DMS53 treated with DMSO at 0.1 percent for 48 hours (cell line): ENCODE data around the gene PFKFB2.
A peak's percentile ranks its signal among the peaks of the same experiment; 100 is the strongest.

Experiments
- DNase-seq: peaks from one replicate; lab custom pipeline; 2025; ENCODE audit not compliant: unreplicated experiment; lab: John Stamatoyannopoulos, UW

Gene PFKFB2

DNA sequence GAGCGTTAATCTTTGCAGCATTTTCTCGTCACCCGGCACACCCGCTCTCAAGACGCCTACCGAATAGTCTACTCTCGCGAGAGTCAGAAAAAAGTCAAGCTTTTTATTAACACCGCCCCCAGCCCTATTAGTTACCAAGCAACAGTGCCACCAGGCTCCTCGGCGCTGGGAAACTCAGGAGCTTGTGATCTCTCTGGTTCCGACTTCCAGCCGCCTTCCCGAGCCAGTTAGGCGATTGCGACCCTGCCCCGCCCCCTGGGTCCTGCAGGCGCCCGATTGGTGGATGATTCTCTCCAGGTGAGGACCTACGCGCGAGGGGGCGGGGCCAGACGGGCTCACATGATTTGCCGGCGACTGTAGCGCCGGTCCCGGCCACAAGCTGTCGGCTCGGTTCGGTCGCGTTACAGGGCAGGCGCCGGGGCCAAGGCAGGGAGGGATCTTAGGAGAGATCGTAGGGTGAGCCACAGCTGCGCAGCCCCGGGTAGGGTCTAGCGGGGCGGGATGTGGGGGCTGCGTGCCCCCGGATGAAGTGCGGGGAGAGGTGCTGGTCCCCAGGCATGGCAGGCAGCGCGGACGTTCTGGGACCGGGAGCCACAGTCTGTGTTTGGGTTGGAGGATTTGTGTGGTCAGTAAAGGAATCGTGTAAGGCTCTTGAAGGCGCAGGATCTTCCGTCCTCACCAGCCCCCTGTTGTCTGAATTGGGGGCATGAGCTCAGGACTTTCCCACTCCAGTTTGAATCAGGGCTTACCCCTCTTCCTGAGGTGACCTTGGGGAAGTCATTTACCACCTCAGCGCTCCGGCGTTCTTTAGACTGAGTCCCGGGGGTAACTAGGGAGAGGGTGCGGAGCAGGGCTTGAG is at the start of gene PFKFB2:
PFKFB2 (plus strand) TSS at position 365 of the 859 bp plus-strand sequence. CDS start 1,443 bp downstream, outside the sequence.
- DNase-seq: peak; percentile 100

DNA sequence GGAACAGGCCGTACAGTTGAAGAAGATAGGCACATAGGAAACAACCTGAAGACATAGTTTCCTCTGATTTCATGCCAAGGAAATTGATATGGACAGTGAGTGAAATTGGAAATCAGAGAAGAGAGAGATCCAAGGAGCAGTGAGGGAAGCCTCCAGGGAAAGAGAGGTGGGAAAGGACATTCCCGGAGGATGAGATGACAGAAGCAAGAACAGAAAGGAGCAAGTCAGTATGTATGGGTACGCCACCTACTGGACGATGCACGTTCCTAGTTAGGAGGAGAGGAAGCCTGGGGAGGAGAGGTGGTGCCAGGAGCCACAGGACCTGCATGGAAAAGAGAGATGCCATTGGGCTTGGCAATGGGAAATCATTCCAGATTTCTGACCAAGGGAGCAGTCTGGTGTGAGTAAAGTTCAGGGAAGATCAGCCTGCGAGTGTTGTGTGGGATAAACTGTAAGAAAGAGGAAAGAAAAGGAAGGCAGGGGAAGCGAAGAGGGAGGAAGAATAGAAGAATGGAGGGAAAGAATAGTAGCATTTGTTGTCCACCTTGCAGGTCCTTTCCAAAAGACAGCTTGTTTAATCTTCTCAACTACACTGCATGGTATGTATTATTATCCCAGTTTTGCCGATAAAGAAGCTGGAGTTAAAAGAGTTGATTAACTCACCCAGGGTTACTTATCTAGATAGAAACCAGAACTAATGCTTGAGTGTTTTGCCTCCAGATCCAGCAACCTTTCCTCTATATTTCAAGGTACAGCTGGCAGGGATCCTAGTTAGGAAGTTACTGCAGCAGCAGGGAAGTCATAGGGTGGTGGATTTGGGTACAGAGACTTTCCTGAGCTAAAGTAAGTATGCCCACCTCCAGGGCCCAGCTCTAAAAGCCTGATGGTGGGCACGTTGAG is 47.9 kb upstream of the PFKFB2 start:
- DNase-seq: peak; percentile 86

DNA sequence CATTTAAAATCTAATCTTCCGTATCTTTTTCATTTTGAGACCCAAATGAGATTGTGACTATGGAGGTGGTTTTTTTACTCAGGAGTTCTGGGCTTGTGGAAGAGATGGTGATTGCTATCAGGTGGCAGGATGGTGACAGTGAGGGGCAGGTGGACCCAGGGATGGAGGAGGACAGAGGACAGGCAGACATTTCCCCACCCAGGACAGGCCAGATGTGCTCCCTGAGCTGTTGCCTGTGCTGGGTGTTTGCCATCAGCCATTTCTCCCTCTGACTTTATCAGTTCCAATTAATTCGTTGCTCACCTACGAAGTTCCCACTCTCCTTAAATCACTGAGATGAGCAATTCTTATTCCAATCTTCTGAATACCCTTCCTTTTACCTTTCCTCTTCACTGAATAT is 47.0 kb upstream of the PFKFB2 start:
- DNase-seq: no peak

DNA sequence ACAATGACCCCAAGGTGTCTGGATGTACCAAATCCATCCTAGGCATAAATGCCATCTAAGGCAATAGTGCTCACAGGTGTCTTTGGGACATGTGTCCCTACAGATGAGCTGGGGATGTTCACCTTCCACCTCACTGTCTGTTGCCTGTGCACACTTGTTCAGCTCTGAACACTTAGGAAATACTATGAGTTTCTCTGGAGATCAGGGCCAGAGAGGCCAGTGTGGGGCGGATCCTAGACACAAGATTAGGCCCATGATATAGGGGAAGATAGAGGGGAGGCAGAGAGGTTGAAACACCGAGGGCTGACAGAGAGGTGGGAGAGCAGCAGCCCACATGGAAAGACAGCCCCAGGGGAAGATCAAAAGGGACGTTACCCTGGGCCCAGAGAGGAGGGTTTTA is 46.2 kb upstream of the PFKFB2 start:
- DNase-seq: no peak

DNA sequence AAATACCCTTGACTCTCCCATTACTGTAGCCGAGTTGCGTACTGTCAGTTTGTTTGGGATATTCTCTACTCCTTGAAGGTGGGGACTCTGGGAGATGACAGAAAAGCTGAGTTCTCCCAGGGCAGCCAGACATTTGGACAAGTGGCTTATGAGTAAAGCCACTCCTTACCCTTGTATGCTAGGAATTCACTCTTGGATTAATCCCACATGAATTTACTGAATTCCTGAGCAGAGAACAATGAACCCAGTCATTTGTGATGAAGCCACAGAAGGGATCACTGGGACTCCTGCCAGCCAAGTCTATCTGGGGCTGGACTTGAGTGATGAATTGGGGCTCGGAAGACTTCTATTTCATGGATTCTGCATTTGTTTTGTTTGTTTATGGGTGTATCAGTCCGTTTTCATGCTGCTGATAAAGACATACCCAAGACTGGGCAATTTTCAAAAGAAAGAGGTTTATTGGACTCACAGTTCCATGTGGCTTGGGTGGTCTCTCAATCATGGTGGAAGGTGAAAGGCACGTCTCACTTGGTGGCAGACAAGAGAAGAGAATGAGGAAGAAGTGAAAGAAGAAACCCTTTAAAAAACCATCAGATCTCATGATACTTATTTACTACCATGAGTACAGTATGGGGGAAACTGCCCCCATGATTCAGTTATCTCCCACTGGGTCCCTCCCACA is 45.6 kb upstream of the PFKFB2 start:
- DNase-seq: no peak

DNA sequence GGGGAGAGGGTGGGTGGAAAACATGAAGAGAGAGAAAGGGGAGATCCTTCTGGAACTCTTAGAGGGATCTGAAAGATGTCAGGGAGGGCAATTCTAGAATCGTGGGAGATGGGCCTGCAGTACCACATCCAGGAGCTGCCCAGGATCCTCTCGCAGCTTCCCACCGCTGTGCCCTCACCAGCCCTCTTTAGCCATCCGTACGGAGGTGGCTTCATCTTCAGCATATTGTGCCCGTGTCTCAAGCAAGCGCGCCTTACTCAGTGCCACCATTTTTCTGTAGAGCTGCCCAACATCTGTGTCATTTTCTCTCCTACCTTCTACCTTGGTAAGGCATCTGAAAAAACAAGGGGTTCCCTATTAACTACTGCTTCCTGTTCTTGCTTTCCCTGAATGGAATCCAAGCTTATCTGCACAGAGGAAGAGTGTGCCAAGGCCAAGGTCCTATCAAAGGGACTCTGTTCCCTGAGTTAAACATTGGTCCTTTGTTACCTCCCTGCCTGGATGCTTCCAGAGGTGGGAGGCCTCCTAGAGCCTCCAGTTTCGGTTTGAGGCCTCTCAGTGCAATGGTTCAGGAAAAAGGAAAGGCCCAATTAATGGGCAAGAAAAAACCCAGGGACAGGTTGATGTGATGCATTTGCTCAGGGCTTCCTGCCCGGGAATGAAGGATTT is 43.8 kb upstream of the PFKFB2 start:
- no peak for DNase-seq

DNA sequence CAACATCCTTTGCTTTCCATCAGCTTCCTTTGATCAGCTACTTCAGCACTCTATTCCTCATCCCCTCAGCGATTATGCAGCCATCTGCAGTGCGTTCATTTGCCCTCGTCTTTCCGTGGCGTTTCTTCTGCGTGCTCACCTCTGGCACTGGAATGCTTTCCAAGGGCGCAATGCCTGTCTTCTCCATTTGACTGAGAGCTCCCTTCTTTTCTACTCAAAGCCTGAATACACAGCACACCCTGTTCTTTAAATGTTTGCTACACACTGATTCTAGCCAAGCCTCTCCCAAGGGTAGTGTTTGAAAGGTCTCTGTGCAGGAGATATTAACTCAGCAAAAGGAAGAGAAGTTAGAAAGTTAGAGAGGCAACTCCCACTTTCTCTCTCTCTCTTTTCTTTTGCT is 43.1 kb upstream of the PFKFB2 start:
- DNase-seq: no peak

DNA sequence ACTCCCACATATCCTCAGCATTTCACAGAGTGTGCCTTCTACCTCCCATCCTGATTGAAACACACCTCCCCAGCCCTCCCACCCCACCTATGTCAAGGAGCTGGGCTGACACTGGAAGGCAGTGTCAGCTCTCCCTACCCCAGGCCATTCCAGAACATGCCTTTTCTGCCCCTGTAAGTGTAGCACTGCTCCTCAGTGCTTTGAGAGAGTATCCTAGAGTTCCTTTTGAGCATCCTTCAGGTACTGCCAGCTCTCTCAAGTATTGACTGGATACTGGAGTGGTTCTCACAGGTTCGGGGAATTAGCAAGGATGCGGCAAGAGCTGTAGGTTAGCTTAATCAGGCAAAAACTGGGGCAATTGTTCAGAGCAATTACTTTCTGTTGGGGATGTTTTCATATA is 42.3 kb upstream of the PFKFB2 start:
- no peak for DNase-seq

DNA sequence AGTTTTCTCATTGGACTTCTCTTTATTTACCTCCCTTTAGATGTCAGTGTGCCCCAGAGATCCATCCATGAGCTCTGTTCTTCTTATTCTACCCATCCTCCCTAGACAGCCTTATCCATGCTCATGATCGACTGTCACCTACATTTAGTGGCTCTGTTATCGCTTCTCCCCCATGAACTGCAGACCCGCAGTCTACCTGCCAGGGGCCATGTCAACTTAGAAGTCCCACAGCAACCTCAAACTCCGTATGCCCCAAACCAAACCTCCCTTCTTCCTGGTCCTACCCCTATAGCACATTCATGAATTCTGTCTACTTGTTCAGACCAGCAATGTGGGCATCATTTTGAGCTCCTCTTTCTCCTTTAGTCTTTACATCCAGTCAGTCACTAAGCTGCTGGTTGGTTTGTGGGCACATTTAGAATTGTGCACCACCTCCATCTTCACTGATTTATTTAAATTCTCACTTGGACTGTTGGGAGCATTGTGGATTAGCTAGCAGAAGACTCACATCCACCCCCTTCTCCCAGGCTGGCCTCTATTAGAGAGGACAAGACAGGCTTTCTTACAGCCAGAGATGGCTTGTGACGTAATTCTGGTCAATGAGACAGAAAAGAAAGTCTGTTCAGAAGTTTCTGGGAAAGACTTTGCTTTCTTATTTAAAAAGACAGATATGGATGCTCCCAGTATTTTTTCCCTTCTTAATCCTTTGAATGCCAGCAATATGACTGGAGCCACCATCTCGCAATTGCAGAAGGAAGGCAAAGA is 39.6 kb upstream of the PFKFB2 start:
- DNase-seq: no peak

DNA sequence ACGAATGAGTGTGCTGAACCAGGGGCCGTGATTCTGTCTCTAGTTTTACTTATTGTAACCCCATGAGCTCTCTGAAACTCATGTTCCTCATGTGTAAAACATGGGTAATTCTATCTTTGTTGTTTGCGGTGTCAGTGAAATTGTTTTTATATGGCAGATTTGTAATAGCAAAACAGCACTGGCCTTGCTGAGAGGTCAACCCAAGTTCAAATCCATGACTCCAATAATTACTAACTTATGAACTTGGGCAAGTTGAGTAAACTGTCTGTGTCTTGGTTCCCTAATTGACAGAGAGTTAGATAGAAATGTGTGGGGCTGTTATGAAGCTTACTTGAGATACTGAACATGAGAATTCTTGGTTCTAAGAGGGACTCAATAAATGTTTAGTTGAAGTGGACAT is 38.3 kb upstream of the PFKFB2 start:
- no peak for DNase-seq

DNA sequence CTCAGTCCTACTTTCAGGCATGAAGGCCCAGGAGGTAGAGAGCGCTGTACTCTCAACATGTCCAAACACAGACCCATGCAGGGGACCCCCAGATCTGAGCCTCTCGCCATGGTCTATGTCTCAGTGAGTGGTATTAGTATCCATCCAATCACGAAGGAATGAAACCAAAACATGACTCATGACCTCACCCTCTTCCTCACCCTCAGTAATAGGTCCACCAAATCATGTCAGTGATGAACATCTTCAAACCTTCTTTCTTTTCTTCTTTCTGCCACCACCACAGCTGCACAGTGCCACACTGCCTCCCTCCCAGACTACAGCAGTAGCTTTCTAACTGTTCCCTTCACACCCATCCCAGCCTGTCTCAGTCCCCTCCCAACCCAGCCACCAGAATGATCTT is 37.3 kb upstream of the PFKFB2 start:
- DNase-seq: no peak

DNA sequence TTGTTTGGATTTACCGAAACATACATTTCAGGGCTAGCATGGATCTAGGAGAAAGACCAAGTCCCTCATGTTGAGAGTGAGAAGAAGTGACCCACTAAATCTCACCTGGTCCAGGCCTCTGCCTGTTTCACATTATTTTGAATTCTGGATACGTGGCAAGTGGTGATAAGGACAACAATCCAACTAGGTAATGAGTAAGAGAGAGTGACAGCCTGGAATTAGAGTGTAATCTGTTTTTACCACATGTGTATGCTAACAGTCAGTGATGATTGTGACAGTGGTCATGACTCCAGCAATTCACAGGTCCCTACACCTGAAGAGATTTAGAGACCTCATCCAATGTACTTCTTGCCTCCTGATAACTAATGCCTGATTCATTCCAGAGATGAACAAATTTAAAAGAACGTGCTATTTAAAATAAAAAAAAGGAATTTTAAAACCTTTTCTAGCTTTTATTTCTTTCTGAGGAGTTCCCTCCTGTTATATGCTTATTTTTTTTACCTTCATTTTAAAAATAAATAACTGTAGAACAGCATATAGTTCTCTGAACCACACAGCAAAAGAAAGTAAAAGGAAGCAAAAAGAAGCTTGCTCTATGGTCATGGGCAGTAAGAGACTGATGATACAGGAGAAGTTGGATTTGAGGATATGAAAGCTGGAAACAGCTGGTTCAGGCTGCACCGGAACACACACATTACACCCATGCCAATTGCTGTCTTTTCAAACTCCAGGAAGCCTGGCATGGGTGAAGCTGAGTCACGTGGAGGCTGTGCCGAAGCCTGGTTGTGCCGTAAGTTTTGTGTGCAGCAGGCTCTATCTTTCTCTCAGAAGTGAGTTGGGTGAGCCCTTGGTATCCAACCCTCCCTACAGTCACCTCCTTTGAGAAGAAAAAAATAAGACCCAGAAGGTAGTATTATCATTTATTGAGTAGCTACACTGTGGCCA is 35.2 kb upstream of the PFKFB2 start:
- DNase-seq: no peak

DNA sequence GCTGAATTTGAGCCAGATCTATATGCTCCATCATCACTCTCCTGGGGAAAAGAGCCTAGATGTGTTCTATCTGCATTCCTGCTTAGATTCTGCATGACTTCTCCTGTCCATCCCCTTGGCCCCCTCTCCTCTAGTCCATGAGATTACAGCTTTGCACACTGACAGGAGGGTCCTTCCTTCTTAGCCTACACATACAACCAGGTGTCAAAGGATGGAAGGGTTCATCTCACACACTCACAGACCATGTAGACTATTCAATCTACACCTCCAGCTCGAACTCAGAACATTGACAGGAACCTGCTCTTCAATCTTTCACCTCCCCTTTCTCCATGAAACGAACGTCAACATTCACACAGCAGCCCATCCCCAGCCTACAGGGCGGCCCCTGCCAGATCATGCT is 34.4 kb upstream of the PFKFB2 start:
- no peak for DNase-seq

DNA sequence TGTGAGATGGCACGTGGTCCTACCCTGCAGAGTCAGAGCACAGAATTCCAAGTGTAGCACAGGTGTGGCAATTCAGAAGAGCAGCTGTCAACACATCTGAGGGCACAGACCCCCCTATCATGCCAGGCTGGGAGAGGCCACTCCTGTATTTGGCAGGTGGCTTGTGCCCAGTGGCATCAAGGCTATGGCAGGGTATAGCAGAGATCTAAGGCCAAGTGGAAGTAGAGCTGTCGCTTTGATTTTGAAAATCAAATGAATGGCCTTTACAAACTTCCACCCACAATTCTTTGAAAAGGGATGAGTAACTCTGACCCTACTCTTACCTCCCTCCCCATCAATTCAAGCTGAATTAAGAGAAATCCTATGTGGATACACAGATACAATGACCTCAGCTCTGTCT is 33.9 kb upstream of the PFKFB2 start:
- no peak for DNase-seq

DNA sequence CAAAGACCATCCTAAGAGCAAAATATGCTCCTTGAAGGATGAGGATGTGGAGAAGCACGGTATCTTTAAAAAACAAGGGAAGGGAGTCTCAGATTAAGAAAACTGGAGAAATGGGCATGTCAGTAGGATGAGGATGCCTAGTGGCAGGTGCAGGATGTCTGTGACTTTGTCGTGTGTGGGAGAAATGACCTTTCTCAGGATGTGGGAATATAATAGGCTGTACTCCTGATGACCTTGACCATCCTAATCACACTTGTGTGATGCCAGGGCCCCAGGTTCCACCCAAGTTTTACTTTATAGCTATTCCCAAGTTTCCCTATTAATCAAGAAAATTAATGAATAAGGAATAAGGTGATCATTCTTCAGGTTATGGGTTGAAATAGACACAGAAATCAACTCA is 33.4 kb upstream of the PFKFB2 start:
- no peak for DNase-seq

DNA sequence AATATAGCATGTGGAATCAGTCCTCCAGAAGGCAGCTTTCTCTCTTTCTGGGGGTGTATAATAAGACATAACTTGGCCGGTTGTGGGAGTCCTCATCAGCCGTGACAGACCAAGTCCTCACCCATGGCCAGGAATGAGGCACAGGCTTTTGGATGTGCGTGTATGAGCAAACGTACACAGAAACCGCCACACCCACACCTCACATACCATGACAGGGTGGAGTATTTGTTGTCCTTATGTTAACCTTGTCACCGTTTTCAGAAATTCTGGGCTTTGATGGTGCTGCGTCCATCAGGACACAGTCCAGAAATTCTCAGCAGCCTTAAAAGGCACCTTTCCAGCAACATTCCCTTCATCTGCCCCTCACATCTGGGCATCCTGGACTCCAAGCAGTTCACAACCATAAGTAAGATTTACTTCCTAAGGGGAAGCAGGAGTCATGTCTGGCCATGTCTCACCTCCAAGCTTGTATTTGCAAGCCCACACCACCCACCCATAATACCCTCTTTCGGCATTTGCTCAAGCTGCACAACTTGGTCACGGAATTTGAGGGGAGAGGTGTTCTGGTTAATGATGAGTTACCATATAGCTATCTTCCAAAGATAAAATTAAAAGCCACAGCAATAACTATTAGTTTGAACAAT is 32.9 kb upstream of the PFKFB2 start:
- no peak for DNase-seq

DNA sequence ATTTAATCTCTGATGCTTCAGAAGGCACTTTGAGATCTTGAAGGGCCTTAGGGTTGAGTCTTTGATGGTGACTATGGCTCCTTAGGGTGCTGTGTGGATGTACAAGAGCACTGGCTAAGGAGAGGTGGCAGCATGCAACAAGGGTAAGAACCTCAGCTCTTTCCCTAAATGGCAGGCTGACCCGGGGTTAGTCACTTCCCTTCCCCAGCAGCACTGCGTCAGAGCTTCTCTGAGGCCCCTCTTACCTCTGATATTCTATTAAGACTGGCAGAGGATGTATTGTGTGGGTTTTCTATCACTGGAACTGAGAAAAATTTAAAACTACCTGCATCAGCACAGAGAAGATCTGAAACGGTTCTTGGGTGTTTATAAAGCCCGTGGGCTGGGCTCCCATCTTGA is 32.4 kb upstream of the PFKFB2 start:
- no peak for DNase-seq

DNA sequence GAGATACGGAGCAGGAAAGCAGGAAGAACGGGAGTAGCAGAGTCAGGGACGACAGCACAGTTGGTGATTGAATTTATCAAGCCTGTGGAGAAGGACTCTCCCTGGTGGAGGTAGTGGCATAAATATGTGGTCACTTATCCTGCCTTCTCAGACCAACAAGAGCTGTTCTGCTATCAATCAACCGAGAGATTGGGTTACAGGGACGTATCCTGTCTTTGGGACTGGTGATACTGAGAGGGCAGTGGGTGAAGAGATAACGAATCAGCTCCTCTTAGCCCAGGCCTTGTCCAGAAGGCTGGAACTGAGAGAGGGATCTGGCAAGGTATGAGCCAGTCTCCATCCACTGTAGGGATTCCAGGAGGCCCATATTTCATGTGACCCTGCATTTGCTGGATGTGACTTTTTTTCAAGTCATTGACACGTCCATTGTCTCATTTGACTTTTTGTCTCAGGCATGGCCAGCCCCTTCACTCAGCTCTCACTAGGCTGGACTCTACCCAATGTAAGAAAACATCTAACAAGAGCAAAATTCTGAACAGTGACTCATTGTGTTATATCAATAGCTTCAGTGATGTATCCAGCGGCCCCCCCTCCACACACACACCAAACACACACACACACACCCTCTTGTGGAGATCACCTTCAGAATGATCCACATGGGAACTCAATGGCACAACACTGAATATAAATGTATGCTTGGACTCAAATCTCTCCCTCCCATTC is 31.8 kb upstream of the PFKFB2 start:
- no peak for DNase-seq
